ENCODE data around the gene TFF1.

- no peak for TF ChIP-seq CTCF (conservative IDR thresholded peaks at IDR 0.05; ENCODE audit: low read depth, low read length)
- no peak for TF ChIP-seq EZH2 (IDR thresholded peaks at IDR 0.05; ENCODE audit: low read length, unreplicated experiment)
Measured at GRCh38 chr21:42340187-42341050, 25.9 kb downstream of the TFF1 start.

Measured in PC-3 (cell line).